IMR-90 (cell line): ENCODE results near the gene RPH3AL. TPM values are rescaled to one million over a fixed set of nuclear protein-coding genes. Genes with fewer than 3 reads are reported as not detected.

Experiments
- ATAC-seq: fragments of 200-7000 bp; cut with Tn5 transposase; 2 replicates; pipeline ENCODE4 v1.9.1; 2020; ENCODE audit warnings: low read depth, mild to moderate bottlenecking, moderate library complexity
- BruUV-seq: library from RNA; stranded (reverse); fragments of 400-500 nt; replicated peaks from 2 replicates; lab custom pipeline; 2021; lab: Mats Ljungman, UMichigan
- CTCF ChIA-PET: fragments of 300-600 bp; formaldehyde crosslinking; extraction: SDS; loops from one replicate; lab custom pipeline; 2021; ENCODE audit warnings: antibody characterized with exemption; lab: Yijun Ruan, JAX
- POLR2A ChIA-PET: fragments of 300-600 bp; sonication (Branson Sonifier 250); formaldehyde crosslinking; loops from one replicate; lab custom pipeline; 2022; ENCODE audit warnings: antibody characterized with exemption; ENCODE audit not compliant: unreplicated experiment; lab: Charles Lee
- DNase-seq: peaks from one replicate; pipeline ENCODE4 v3.0.0; 2013
- H2AFZ ChIP-seq: replicated peaks from 2 replicates; pipeline ENCODE3; 2013; ENCODE audit warnings: low read length, mild to moderate bottlenecking; ENCODE audit not compliant: poor library complexity
- H2AK5ac ChIP-seq: 2 replicates; pipeline ENCODE4 v1.6.1; 2013; ENCODE audit warnings: low read depth, low read length, inconsistent platforms
- H2AK9ac ChIP-seq: replicated peaks from 2 replicates; pipeline ENCODE3; 2013; ENCODE audit warnings: mild to moderate bottlenecking, low read depth, low read length, moderate library complexity; ENCODE audit not compliant: poor library complexity
- H2BK120ac ChIP-seq: 2 replicates; pipeline ENCODE4 v1.6.1; 2013; ENCODE audit warnings: low read depth, low read length, inconsistent platforms
- H2BK15ac ChIP-seq: 3 replicates; pipeline ENCODE4 v1.6.1; 2013; ENCODE audit warnings: low read depth, low read length, inconsistent platforms
- H2BK20ac ChIP-seq: 2 replicates; pipeline ENCODE4 v1.6.1; 2013; ENCODE audit warnings: low read depth, mild to moderate bottlenecking, inconsistent platforms, low read length, moderate library complexity
- H2BK5ac ChIP-seq: 2 replicates; pipeline ENCODE4 v1.6.1; 2013; ENCODE audit warnings: mild to moderate bottlenecking, low read depth, low read length, inconsistent platforms; ENCODE audit not compliant: poor library complexity, severe bottlenecking
- H3K14ac ChIP-seq: replicated peaks from 2 replicates; pipeline ENCODE4 v1.6.1; 2013; ENCODE audit warnings: low read depth, low read length, inconsistent platforms
- H3K18ac ChIP-seq: 2 replicates; pipeline ENCODE4 v1.6.1; 2013; ENCODE audit warnings: low read depth, low read length, control low read depth
- H3K23ac ChIP-seq: 2 replicates; pipeline ENCODE4 v1.6.1; 2013; ENCODE audit warnings: low read depth, low read length, inconsistent platforms
- H3K27ac ChIP-seq: 2 replicates; pipeline ENCODE4 v1.5.1; 2013; ENCODE audit warnings: mild to moderate bottlenecking, control low read depth, low read length; ENCODE audit not compliant: insufficient read depth
- H3K27me3 ChIP-seq: 2 replicates; pipeline ENCODE4 v1.6.1; 2013; ENCODE audit warnings: low read length; ENCODE audit not compliant: control insufficient read depth, insufficient read depth
- H3K36me3 ChIP-seq: 2 replicates; pipeline ENCODE4 v1.6.1; 2013; ENCODE audit warnings: low read length, mixed read lengths; ENCODE audit not compliant: control insufficient read depth, insufficient read depth
- H3K4ac ChIP-seq: 2 replicates; pipeline ENCODE4 v1.6.1; 2013; ENCODE audit warnings: low read depth, low read length, inconsistent platforms
- H3K4me1 ChIP-seq: 2 replicates; pipeline ENCODE4 v1.6.1; 2013; ENCODE audit warnings: low read length, mixed read lengths; ENCODE audit not compliant: control insufficient read depth, insufficient read depth
- H3K4me2 ChIP-seq: 2 replicates; pipeline ENCODE4 v1.6.1; 2013; ENCODE audit warnings: low read depth, mild to moderate bottlenecking, control low read depth, low read length, moderate library complexity
- H3K4me3 ChIP-seq: 2 replicates; pipeline ENCODE4 v1.5.1; 2013; ENCODE audit warnings: low read depth, mild to moderate bottlenecking, control low read depth, low read length, moderate library complexity; ENCODE audit not compliant: insufficient read depth
- H3K56ac ChIP-seq: 2 replicates; pipeline ENCODE4 v1.6.1; 2013; ENCODE audit warnings: low read length, inconsistent platforms; ENCODE audit not compliant: insufficient read depth; ENCODE audit errors: extremely low read depth
- H3K79me1 ChIP-seq, 2 experiments: 2 replicates each; pipeline ENCODE4 v1.6.1; 2013; ENCODE audit warnings: low read length in 2 of 2, inconsistent platforms in 1 of 2, low read depth in 1 of 2
- H3K9ac ChIP-seq: 2 replicates; pipeline ENCODE4 v1.6.1; 2013; ENCODE audit warnings: low read depth, low read length, control low read depth
- H3K9me1 ChIP-seq: 2 replicates; pipeline ENCODE4 v1.6.1; 2013; ENCODE audit warnings: low read length, inconsistent platforms; ENCODE audit not compliant: insufficient read depth
- H3K9me3 ChIP-seq: 2 replicates; pipeline ENCODE4 v1.6.1; 2013; ENCODE audit warnings: low read length; ENCODE audit not compliant: control insufficient read depth, insufficient read depth
- H4K20me1 ChIP-seq: 2 replicates; pipeline ENCODE4 v1.6.1; 2013; ENCODE audit warnings: low read length, inconsistent platforms; ENCODE audit not compliant: insufficient read depth
- H4K5ac ChIP-seq: 2 replicates; pipeline ENCODE4 v1.6.1; 2013; ENCODE audit warnings: mild to moderate bottlenecking, low read depth, low read length, control low read depth
- H4K8ac ChIP-seq, 2 experiments: 2 replicates each; pipeline ENCODE4 v1.6.1; 2013; ENCODE audit warnings: low read depth in 2 of 2, low read length in 2 of 2, control low read depth in 1 of 2, inconsistent platforms in 1 of 2
- H4K91ac ChIP-seq: 2 replicates; pipeline ENCODE4 v1.6.1; 2013; ENCODE audit warnings: low read depth, low read length, inconsistent platforms; ENCODE audit not compliant: insufficient read depth
- BHLHE40 ChIP-seq: fragments of 150-350 bp; IDR thresholded peaks from 2 replicates; pipeline ENCODE4 v1.6.1; 2016; ENCODE audit warnings: mild to moderate bottlenecking, low read depth, low read length
- CEBPB ChIP-seq: IDR thresholded peaks from 2 replicates; pipeline ENCODE4 v1.6.1; 2012; ENCODE audit warnings: low read depth, low read length, improper control_type of control experiment
- CHD1 ChIP-seq: IDR thresholded peaks from 2 replicates; pipeline ENCODE4 v1.6.1; 2012; ENCODE audit warnings: low read depth, low read length, improper control_type of control experiment
- ELK1 ChIP-seq: fragments of 150-350 bp; IDR thresholded peaks from 2 replicates; pipeline ENCODE4 v1.6.1; 2016; ENCODE audit warnings: low read depth, mild to moderate bottlenecking, low read length, moderate library complexity, borderline replicate concordance
- FOS ChIP-seq: fragments of 150-350 bp; IDR thresholded peaks from 2 replicates; pipeline ENCODE4 v1.6.1; 2016; ENCODE audit warnings: low read depth, low read length
- MAZ ChIP-seq: IDR thresholded peaks from 2 replicates; pipeline ENCODE4 v1.6.1; 2012; ENCODE audit warnings: low read depth, mild to moderate bottlenecking, low read length, improper control_type of control experiment, moderate library complexity, borderline replicate concordance
- NFE2L2 ChIP-seq: fragments of 150-350 bp; IDR thresholded peaks from 2 replicates; pipeline ENCODE4 v1.6.1; 2016; ENCODE audit warnings: low read depth, mild to moderate bottlenecking, low read length
- POLR2A ChIP-seq: IDR thresholded peaks from 2 replicates; pipeline ENCODE4 v1.6.1; 2012; ENCODE audit warnings: mild to moderate bottlenecking, low read depth, low read length
- RAD21 ChIP-seq: IDR thresholded peaks from 2 replicates; pipeline ENCODE4 v1.6.1; 2012; ENCODE audit warnings: low read length, improper control_type of control experiment
- RCOR1 ChIP-seq: IDR thresholded peaks from 2 replicates; pipeline ENCODE4 v1.6.1; 2012; ENCODE audit warnings: mild to moderate bottlenecking, low read length, improper control_type of control experiment; ENCODE audit not compliant: insufficient replicate concordance
- RFX5 ChIP-seq: IDR thresholded peaks from 2 replicates; pipeline ENCODE4 v1.8.0; 2012; ENCODE audit warnings: low read depth, mild to moderate bottlenecking, low read length, moderate library complexity
- USF2 ChIP-seq: fragments of 150-350 bp; IDR thresholded peaks from 2 replicates; pipeline ENCODE4 v1.6.1; 2017; ENCODE audit warnings: mild to moderate bottlenecking, antibody characterized with exemption, low read length, low read depth
- WGBS, 2 experiments: methylation state at CpG; one replicate each; pipeline versions ENCODE4 v1.1.5 to v1.1.7; 2013; ENCODE audit warnings: missing lambda C conversion rate in 2 of 2; ENCODE audit not compliant: insufficient read length in 1 of 2; ENCODE audit errors: extremely low coverage in 2 of 2; 5-methylcytosine and 5-hydroxymethylcytosine counted together
- dilution Hi-C: fragments of 300-500 bp; cut with HindIII; formaldehyde crosslinking; loops from one replicate; pipeline ENCODE4 v1.14.3; 2018; ENCODE audit warnings: low sequenced_read_pairs; ENCODE audit not compliant: unreplicated experiment
- in situ Hi-C: fragments of 300-500 bp; cut with MboI; formaldehyde crosslinking; loops from 3 replicates; pipeline ENCODE4 v1.14.3; 2019; ENCODE audit warnings: low sequenced_read_pairs, inconsistent platforms, mixed read lengths
- intact Hi-C: fragments of 100-400 bp; cut with micrococcal nuclease; formaldehyde crosslinking; loops from 2 replicates; pipeline ENCODE4 v1.10.0; 2022
- polyA plus RNA-seq, 3 experiments: library from polyadenylated mRNA; depleted of rRNA; stranded (reverse); fragments of >200 nt; gene quantifications; 2 replicates each; pipeline ENCODE4 v1.2.3, GENCODE V29; 2012; ENCODE audit warnings: low replicate concordance in 1 of 3
- total RNA-seq: library from RNA; depleted of rRNA; stranded (reverse); fragments of >200 nt; gene quantifications from 2 replicates; pipeline ENCODE4 v1.2.3, GENCODE V29; 2012
- TF ChIP-seq, protein P1 (sequence below): conservative IDR thresholded peaks from 2 replicates; pipeline ENCODE4 v1.5.1; 2012; ENCODE audit warnings: mild to moderate bottlenecking, low read depth, low read length, improper control_type of control experiment

Gene RPH3AL
- total and polyA plus RNA-seq, 2 of the 4 experiments (the other 2 are of a cell fraction), result 1.8 to 2.5 TPM

- dilution Hi-C loops, result no loop called here
- intact Hi-C loops, result no loop called here
- DNase-seq (no peak), ATAC-seq (no peak)
- no peak overlapping the region for H2AK5ac ChIP-seq
- H3K4me3 ChIP-seq, result no peak overlapping the region
- no peaks in the 10 kb centered on the region for H3K4me1 ChIP-seq
- no peaks in the 10 kb centered on the region for H3K9me1 ChIP-seq
- no peak overlapping the region for H3K18ac ChIP-seq
- H3K79me1 ChIP-seq, result no peaks in the 10 kb centered on the region
- peaks cover 11% of the 10 kb centered on the region for H3K9me3 ChIP-seq
- H3K4me2 ChIP-seq, result no peak overlapping the region
- H3K4ac ChIP-seq, result no peak overlapping the region
- H2BK120ac ChIP-seq, result no peak overlapping the region
- H2AFZ ChIP-seq, result no peak overlapping the region
- ChIA-PET POLR2A (no interaction called here), CTCF (no interaction called here)
- H2BK15ac ChIP-seq, result no peak overlapping the region
- H3K27ac ChIP-seq, result no peak overlapping the region
- TF ChIP-seq, protein P1, sequence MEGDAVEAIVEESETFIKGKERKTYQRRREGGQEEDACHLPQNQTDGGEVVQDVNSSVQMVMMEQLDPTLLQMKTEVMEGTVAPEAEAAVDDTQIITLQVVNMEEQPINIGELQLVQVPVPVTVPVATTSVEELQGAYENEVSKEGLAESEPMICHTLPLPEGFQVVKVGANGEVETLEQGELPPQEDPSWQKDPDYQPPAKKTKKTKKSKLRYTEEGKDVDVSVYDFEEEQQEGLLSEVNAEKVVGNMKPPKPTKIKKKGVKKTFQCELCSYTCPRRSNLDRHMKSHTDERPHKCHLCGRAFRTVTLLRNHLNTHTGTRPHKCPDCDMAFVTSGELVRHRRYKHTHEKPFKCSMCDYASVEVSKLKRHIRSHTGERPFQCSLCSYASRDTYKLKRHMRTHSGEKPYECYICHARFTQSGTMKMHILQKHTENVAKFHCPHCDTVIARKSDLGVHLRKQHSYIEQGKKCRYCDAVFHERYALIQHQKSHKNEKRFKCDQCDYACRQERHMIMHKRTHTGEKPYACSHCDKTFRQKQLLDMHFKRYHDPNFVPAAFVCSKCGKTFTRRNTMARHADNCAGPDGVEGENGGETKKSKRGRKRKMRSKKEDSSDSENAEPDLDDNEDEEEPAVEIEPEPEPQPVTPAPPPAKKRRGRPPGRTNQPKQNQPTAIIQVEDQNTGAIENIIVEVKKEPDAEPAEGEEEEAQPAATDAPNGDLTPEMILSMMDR, result no peak
- no peak for TF ChIP-seq POLR2A
- no peak for TF ChIP-seq NFE2L2
- no peak for TF ChIP-seq BHLHE40
- no peak for TF ChIP-seq RCOR1
- TF ChIP-seq RFX5, result no peak
- no peak for TF ChIP-seq USF2
- TF ChIP-seq CHD1, result no peak
- TF ChIP-seq ELK1, result no peak
- no peak for TF ChIP-seq FOS
- no peak for TF ChIP-seq MAZ
- no peak for TF ChIP-seq RAD21
- no peak for TF ChIP-seq CEBPB
- H4K8ac ChIP-seq, result no peak overlapping the region
- no peak overlapping the region for H4K5ac ChIP-seq
- no peak overlapping the region for H4K91ac ChIP-seq
- no peak overlapping the region for H3K14ac ChIP-seq
- no peak overlapping the region for H2AK9ac ChIP-seq
- H3K36me3 ChIP-seq, result no peaks in the 10 kb centered on the region
- BruUV-seq, result no TSS peak
- no peak overlapping the region for H3K56ac ChIP-seq
- 29% methylated on average over 9 of the region's 15 CpGs; no CpG with 5 or more reads in 1 of the 2 experiments for WGBS, 2 experiments
- H2BK20ac ChIP-seq, result no peak overlapping the region
- no peak overlapping the region for H3K23ac ChIP-seq
- no peak overlapping the region for H3K9ac ChIP-seq
- in situ Hi-C loops, result no loop called here
- peaks cover 6% of the 10 kb centered on the region; the same call in 1 of the 2 replicates for H3K27me3 ChIP-seq
- no peaks in the 10 kb centered on the region for H4K20me1 ChIP-seq
- no peak overlapping the region for H2BK5ac ChIP-seq
These were observed 92.4 kb downstream of the RPH3AL start for GRCh38 chr17:260031-260791.
